Erythroblast (primary cell): Measurements from ENCODE around the gene GJD2.

Source experiments
- GATA1 ChIP-seq: IDR thresholded peaks from 2 replicates; pipeline ENCODE4 v1.6.1; 2011; ENCODE audit warnings: low read depth, mild to moderate bottlenecking, control low read depth, low read length, moderate library complexity
- POLR2A ChIP-seq: IDR thresholded peaks from 2 replicates; pipeline ENCODE4 v1.6.1; 2011; ENCODE audit warnings: mild to moderate bottlenecking, low read length

DNA sequence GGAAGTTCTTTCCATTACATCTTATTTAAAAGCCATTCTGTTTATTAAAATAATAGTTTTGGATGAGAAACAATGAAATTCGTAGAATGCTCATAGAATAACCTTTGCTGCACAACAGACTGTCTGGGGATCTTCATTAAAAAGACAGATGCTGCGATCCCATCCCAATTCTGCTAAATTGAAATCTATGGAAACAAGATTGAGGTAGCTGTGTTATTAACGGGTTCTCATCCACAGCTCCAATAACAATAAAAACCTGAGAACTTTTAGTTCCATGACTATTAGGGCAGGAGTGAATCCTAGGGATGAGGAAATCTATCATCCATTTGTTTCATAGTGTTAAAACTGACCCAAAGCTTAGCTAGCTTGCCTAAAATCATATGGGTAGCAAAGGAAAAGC is 2.5 kb upstream of the GJD2 start:
- no peak for TF ChIP-seq POLR2A
- TF ChIP-seq GATA1: no peak
